Fibroblast of lung (primary cell): ENCODE results near the gene GAB2. TPM values are rescaled to one million over a fixed set of nuclear protein-coding genes. Genes with fewer than 3 reads are reported as not detected.
A peak's percentile ranks its signal among the peaks of the same experiment; 100 is the strongest.

ENCODE experiments used
- DNase-seq, 2 donors: peaks; one replicate each; pipeline versions ENCODE4 v3.0.0 to v3.0.0-alpha.2; 2010; ENCODE audit warnings: low read depth in 2 of 2
- H2AFZ ChIP-seq: 2 replicates; pipeline ENCODE4 v1.5.1; 2012; ENCODE audit warnings: low read length, control low read depth, inconsistent platforms
- H3K27ac ChIP-seq: 2 replicates; pipeline ENCODE4 v1.5.1; 2011; ENCODE audit warnings: low read length, control low read depth; ENCODE audit not compliant: insufficient read depth
- H3K27me3 ChIP-seq: 2 replicates; pipeline ENCODE4 v1.5.1; 2011; ENCODE audit warnings: mild to moderate bottlenecking, low read length; ENCODE audit not compliant: control insufficient read depth, insufficient read depth
- H3K36me3 ChIP-seq: 2 replicates; pipeline ENCODE4 v1.5.1; 2011; ENCODE audit warnings: low read length; ENCODE audit not compliant: control insufficient read depth, insufficient read depth
- H3K4me1 ChIP-seq: 2 replicates; pipeline ENCODE4 v1.5.1; 2011; ENCODE audit warnings: low read length; ENCODE audit not compliant: control insufficient read depth, insufficient read depth; ENCODE audit errors: extremely low read depth
- H3K4me2 ChIP-seq: 2 replicates; pipeline ENCODE4 v1.5.1; 2011; ENCODE audit warnings: low read length, control low read depth; ENCODE audit not compliant: insufficient read depth; ENCODE audit errors: extremely low read depth
- H3K4me3 ChIP-seq, 4 experiments: fragments of 200-600 bp in 1 of 4; sonication (generic) in 1 of 4; replicated peaks in 1 of 4; 2 replicates each; pipeline ENCODE4 v1.5.1; 2011 to 2016; ENCODE audit warnings: low read length in 4 of 4, low read depth in 3 of 4, mild to moderate bottlenecking in 3 of 4, control low read depth in 2 of 4, inconsistent platforms in 1 of 4, mixed read lengths in 1 of 4; ENCODE audit not compliant: insufficient read depth in 1 of 4; ENCODE audit errors: control extremely low read depth in 1 of 4
- H3K79me2 ChIP-seq: 2 replicates; pipeline ENCODE4 v1.5.1; 2012; ENCODE audit warnings: mild to moderate bottlenecking, low read length, inconsistent platforms; ENCODE audit not compliant: control insufficient read depth, insufficient read depth
- H3K9ac ChIP-seq: 2 replicates; pipeline ENCODE4 v1.5.1; 2011; ENCODE audit warnings: mild to moderate bottlenecking, low read length, control low read depth; ENCODE audit not compliant: insufficient read depth
- H3K9me3 ChIP-seq: 2 replicates; pipeline ENCODE4 v1.5.1; 2012; ENCODE audit warnings: low read depth, low read length; ENCODE audit not compliant: control insufficient read depth, insufficient read depth
- H4K20me1 ChIP-seq: 2 replicates; pipeline ENCODE4 v1.5.1; 2011; ENCODE audit warnings: low read length; ENCODE audit not compliant: control insufficient read depth, insufficient read depth; ENCODE audit errors: extremely low read depth
- EZH2 ChIP-seq: IDR thresholded peaks from 2 replicates; pipeline ENCODE4 v1.5.1; 2012; ENCODE audit warnings: low read length, control low read depth, mild to moderate bottlenecking; ENCODE audit errors: missing control alignments
- polyA plus RNA-seq, 2 donors: library from polyadenylated mRNA; depleted of rRNA in 1 of 2; stranded (reverse) in 1 of 2; unstranded in 1 of 2; fragments of >200 nt; gene quantifications; 2 replicates each; pipeline ENCODE4 v1.2.1, GENCODE V29; 2011 to 2012; ENCODE audit warnings: missing spikeins in 1 of 2
- total RNA-seq: library from RNA; depleted of rRNA; stranded (reverse); fragments of >200 nt; gene quantifications from 2 replicates; pipeline ENCODE4 v1.2.1, GENCODE V29; 2014
- TF ChIP-seq, protein P1 (sequence below), 2 donors: IDR thresholded peaks in 1 of 2; conservative IDR thresholded peaks in 1 of 2; 1 replicate in 1 of 2; 2 replicates in 1 of 2; pipeline ENCODE4 v1.5.1; 2011 to 2012; ENCODE audit warnings: low read length in 2 of 2, control low read depth in 1 of 2, inconsistent platforms in 1 of 2, low read depth in 1 of 2, mild to moderate bottlenecking in 1 of 2

GAB2 gene
- total and polyA plus RNA-seq, 2 donors (not counting 1 experiment from before 2014, with no cell fraction given): 7.1 to 14.0 TPM

DNA sequence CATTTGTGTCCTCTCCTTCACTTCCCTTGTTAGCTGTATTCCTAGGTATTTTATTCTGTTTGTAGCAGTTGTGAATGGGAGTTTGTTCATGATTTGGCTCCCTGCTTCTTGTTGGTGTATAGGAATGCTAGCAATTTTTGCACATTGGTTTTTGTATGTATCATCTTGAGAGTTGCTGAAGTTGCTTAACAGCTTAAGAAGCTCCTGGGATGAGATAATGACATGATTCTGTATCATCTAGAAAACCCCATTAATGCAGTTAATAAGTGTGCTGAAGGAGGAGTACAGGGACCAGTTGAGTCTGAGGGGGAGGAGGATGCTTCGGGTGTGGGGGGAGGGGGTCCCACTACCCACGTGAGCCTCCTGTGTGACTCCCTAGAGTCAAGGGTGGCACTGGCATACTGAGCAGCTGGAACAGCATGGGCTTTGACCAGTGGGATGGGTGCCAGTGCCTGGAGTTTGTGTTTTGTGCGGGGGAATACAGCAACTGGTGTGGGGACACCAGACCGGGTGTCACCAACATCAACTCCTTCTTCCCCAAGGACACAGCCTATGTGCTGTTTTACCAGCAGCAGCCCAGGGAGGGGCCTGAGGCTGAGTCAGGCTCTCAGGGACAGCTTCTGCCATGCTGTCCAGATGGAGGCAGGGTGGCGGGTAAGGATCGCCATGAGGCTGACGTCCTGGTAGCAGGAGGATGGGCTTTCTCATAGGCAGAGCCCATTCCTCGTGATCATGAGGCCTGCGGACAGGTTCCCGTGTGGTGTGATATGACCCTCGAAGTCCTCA, 204.8 kb downstream of the GAB2 start:
- TF ChIP-seq, protein P1, sequence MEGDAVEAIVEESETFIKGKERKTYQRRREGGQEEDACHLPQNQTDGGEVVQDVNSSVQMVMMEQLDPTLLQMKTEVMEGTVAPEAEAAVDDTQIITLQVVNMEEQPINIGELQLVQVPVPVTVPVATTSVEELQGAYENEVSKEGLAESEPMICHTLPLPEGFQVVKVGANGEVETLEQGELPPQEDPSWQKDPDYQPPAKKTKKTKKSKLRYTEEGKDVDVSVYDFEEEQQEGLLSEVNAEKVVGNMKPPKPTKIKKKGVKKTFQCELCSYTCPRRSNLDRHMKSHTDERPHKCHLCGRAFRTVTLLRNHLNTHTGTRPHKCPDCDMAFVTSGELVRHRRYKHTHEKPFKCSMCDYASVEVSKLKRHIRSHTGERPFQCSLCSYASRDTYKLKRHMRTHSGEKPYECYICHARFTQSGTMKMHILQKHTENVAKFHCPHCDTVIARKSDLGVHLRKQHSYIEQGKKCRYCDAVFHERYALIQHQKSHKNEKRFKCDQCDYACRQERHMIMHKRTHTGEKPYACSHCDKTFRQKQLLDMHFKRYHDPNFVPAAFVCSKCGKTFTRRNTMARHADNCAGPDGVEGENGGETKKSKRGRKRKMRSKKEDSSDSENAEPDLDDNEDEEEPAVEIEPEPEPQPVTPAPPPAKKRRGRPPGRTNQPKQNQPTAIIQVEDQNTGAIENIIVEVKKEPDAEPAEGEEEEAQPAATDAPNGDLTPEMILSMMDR (conservative IDR thresholded peaks at IDR 0.05 in 1 of 2, IDR thresholded peaks at IDR 0.05 in 1 of 2; ENCODE audit: low read depth in 1 of 2, low read length in 2 of 2): no peak
- no peak for TF ChIP-seq EZH2
- peak overlapping the region; percentile 7 for H3K9ac ChIP-seq
- H3K79me2 ChIP-seq: no peaks in the 10 kb centered on the region
- peaks cover 18% of the 10 kb centered on the region for H3K36me3 ChIP-seq
- no peaks in the 10 kb centered on the region for H3K4me1 ChIP-seq
- H3K27ac ChIP-seq: no peak overlapping the region
- H3K27me3 ChIP-seq: no peaks in the 10 kb centered on the region
- no peaks in the 10 kb centered on the region for H4K20me1 ChIP-seq
- H2AFZ ChIP-seq: no peak overlapping the region
- H3K4me2 ChIP-seq: no peak overlapping the region
- no peak overlapping the region for H3K4me3 ChIP-seq
- DNase-seq: peak; percentile 16 to 64
- no peaks in the 10 kb centered on the region for H3K9me3 ChIP-seq

DNA sequence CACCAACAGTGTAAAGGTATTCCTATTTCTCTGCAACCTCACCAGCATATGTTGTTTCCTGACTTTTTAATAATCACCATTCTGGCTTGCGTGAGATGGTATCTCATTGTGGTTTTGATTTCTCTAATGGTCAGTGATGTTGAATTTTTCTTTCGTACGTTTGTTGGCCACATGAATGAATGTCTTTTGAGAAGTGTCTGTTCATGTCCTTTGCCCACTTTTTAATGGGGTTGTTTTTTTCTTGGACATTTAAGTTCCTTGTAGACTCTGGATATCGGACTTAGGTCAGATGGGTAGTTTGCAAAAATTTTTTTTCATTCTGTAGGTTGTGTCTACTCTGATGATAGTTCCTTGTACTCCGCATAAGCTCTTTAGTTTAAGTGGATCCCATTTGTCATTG, 206.1 kb downstream of the GAB2 start:
- Histone ChIP-seq H3K9me3 (no peaks in the 10 kb centered on the region), H3K4me1 (no peaks in the 10 kb centered on the region), H2AFZ (no peak overlapping the region), H3K4me3 (no peak overlapping the region), H3K9ac (no peak overlapping the region), H3K36me3 (peaks cover 17% of the 10 kb centered on the region), H3K79me2 (no peaks in the 10 kb centered on the region), H4K20me1 (no peaks in the 10 kb centered on the region), H3K27me3 (no peaks in the 10 kb centered on the region), H3K4me2 (no peak overlapping the region), H3K27ac (no peak overlapping the region)
- no peak for DNase-seq
- TF ChIP-seq, protein P1 (conservative IDR thresholded peaks at IDR 0.05 in 1 of 2, IDR thresholded peaks at IDR 0.05 in 1 of 2; ENCODE audit: low read depth in 1 of 2, low read length in 2 of 2): no peak
- TF ChIP-seq EZH2: no peak

DNA sequence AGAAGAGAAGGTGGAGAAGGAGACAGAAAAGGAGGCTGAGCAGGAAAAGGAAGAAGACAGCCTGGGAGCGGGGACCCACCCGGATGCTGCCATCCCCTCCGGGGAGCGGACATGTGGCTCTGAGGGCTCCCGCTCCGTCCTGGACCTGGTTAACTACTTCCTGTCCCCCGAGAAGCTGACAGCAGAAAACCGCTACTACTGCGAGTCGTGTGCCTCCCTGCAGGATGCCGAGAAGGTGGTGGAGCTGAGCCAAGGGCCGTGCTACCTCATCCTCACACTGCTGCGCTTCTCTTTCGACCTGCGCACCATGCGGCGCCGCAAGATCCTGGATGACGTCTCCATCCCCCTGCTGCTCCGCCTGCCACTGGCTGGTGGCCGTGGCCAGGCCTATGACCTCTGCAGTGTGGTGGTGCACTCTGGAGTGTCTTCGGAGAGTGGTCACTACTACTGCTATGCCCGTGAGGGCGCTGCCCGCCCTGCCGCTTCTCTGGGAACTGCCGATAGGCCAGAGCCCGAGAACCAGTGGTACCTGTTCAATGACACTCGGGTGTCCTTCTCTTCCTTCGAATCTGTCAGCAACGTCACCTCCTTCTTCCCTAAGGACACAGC, 207.5 kb downstream of the GAB2 start:
- peaks cover 14% of the 10 kb centered on the region for H3K36me3 ChIP-seq
- no peak for TF ChIP-seq EZH2
- TF ChIP-seq, protein P1 (conservative IDR thresholded peaks at IDR 0.05 in 1 of 2, IDR thresholded peaks at IDR 0.05 in 1 of 2; ENCODE audit: low read depth in 1 of 2, low read length in 2 of 2): no peak
- H3K27ac ChIP-seq: no peak overlapping the region
- no peaks in the 10 kb centered on the region for H3K9me3 ChIP-seq
- no peak overlapping the region for H2AFZ ChIP-seq
- H3K9ac ChIP-seq: no peak overlapping the region
- no peaks in the 10 kb centered on the region for H3K79me2 ChIP-seq
- no peak overlapping the region for H3K4me3 ChIP-seq
- H3K4me1 ChIP-seq: no peaks in the 10 kb centered on the region
- no peaks in the 10 kb centered on the region for H4K20me1 ChIP-seq
- no peak overlapping the region for H3K4me2 ChIP-seq
- no peak for DNase-seq
- no peaks in the 10 kb centered on the region for H3K27me3 ChIP-seq
